ENCODE data around the gene PER1.

PER1 gene

DNA sequence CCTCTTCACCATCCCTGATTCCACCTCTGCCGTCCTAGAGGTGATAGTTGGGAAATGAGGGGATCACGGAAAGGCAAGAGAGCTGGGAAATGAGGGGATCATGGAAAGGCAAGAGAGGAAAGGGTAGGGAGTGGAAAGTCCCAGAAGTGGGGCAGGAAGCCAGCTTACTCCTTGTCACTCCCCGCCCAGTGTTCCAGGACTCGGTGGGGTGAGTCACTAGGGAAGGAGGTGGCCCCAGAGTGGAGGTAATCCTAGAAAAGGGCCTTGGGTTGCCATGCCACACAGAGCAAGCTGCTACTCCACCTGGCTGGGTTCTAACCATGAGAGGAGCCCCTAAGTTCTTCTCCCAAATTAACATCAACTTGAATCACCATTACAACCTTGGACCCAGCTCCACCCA lies 48.7 kb downstream of the PER1 start:
- DNase-seq (ENCODE audit: insufficient read length, low spot score): no peak
- FAIRE-seq: no peak
- TF ChIP-seq, protein P1, sequence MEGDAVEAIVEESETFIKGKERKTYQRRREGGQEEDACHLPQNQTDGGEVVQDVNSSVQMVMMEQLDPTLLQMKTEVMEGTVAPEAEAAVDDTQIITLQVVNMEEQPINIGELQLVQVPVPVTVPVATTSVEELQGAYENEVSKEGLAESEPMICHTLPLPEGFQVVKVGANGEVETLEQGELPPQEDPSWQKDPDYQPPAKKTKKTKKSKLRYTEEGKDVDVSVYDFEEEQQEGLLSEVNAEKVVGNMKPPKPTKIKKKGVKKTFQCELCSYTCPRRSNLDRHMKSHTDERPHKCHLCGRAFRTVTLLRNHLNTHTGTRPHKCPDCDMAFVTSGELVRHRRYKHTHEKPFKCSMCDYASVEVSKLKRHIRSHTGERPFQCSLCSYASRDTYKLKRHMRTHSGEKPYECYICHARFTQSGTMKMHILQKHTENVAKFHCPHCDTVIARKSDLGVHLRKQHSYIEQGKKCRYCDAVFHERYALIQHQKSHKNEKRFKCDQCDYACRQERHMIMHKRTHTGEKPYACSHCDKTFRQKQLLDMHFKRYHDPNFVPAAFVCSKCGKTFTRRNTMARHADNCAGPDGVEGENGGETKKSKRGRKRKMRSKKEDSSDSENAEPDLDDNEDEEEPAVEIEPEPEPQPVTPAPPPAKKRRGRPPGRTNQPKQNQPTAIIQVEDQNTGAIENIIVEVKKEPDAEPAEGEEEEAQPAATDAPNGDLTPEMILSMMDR (IDR thresholded peaks at IDR 0.05; ENCODE audit: insufficient read depth, missing control alignments): no peak

- TF ChIP-seq, protein P1 (IDR thresholded peaks at IDR 0.05; ENCODE audit: insufficient read depth, missing control alignments): no peak
- no peak for FAIRE-seq
- DNase-seq (ENCODE audit: insufficient read length, low spot score): no peak
These were observed 50.5 kb downstream of the PER1 start for GRCh38 chr17:8101721-8102120.

DNA sequence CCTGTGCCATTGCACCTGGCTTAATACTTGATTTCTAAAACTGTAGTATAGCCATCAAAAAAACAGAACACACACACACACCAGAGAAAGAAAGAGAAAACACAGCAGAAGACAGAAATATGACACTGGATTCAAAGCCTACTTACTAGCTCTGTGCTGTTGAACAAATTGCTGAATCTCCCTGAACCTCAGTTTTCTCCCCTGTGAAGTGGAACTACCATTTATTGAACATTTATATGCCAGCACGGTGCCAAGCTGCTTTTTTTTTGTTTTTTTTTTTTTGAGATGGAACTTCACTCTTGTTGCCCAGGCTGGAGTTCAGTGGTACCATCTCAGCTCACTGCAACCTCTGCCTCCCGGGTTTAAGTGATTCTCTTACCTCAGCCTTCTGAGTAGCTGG lies 51.4 kb downstream of the PER1 start:
- TF ChIP-seq, protein P1 (IDR thresholded peaks at IDR 0.05; ENCODE audit: insufficient read depth, missing control alignments): no peak
- DNase-seq (ENCODE audit: insufficient read length, low spot score) (no peak), FAIRE-seq (no peak)

DNA sequence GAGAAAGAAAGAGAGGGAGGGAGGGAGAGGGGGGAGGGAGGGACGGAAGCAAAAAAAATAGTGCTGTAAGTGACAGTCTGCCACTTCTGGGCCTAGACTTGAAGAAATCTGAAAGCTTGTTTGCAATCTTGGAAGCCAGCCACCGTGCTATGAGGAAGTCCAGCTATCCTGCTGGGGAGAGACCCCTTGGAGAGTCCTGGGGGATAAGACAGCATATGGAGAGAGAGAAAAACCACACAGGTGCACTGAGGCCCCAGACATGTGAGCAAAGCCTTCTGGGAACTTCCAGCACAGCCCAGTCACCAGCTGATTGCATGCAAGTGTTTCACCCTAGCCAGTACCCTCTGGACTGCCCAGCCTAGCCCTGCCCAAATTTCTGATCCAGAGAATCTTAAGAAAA lies 52.1 kb downstream of the PER1 start:
- DNase-seq (ENCODE audit: insufficient read length, low spot score) (no peak), FAIRE-seq (no peak)
- TF ChIP-seq, protein P1 (IDR thresholded peaks at IDR 0.05; ENCODE audit: insufficient read depth, missing control alignments): no peak

- DNase-seq (ENCODE audit: insufficient read length, low spot score): no peak
- TF ChIP-seq, protein P1 (IDR thresholded peaks at IDR 0.05; ENCODE audit: insufficient read depth, missing control alignments): no peak
- FAIRE-seq: no peak
These were observed 55.7 kb downstream of the PER1 start for GRCh38 chr17:8096541-8096940.

DNA sequence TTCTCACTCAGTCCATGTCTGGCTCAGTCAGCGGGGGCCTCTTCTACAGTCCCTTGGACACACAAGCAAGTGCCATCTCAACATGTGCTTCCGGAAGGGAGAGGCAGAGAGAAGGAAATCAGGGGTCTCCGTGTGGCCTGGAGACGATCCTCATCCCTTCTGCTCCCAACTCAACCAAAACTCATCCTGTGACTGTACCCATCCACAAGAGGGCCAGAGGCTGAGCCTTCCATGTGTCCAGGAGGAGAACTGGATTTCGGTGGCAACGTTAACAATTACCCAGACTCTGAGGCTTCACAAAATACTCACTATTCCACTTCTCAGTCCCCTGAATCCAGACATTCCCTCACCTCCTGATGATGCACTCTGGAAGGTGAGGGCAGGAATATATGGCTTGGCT lies 56.8 kb downstream of the PER1 start:
- FAIRE-seq (no peak), DNase-seq (ENCODE audit: insufficient read length, low spot score) (no peak)
- TF ChIP-seq, protein P1 (IDR thresholded peaks at IDR 0.05; ENCODE audit: insufficient read depth, missing control alignments): no peak

DNA sequence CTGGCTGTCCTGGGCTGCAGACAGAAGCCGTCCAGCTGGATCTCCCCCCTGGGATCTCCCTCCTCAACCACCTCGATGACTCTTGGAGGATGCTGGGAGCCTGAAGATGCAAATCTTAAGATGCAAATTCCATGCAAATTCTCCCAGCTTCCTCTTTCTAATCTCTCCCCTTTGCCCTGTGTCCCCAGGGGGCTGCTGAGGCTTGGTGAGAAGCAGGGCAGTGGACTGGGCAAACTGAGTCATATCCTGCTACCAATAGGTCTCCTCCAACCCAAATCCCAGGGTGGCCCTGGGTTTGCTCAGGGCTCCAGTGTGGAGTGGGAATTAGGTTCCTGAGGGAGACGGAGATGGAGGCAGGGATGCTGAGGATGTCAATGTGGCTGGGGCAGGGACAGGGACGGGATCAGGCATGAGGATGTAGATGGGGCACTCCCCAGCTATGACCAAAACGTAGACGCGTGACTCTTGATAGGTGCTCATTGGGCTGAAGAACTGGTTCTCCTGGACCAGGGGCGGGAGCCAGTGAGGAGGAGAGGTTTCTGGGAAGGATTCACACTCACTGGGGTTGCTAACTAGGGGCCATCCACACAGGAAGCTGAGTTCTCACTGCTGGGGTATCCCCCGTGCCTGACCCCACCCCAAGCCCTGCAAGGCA lies 61.0 kb downstream of the PER1 start:
- TF ChIP-seq, protein P1 (IDR thresholded peaks at IDR 0.05; ENCODE audit: insufficient read depth, missing control alignments): no peak
- DNase-seq (ENCODE audit: insufficient read length, low spot score): no peak
- no peak for FAIRE-seq
